HCT116 (cell line): ENCODE results near the gene ALG1. TPM values are rescaled to one million over a fixed set of nuclear protein-coding genes. Genes with fewer than 3 reads are reported as not detected.

Experiments
- ATAC-seq: fragments of 200-7000 bp; cut with Tn5 transposase; 2 replicates; pipeline ENCODE4 v1.9.1; 2020; ENCODE audit warnings: mild to moderate bottlenecking, moderate library complexity
- BruUV-seq: library from RNA; stranded (reverse); fragments of 400-500 nt; replicated peaks from 2 replicates; lab custom pipeline; 2021; lab: Mats Ljungman, UMichigan
- CTCF ChIA-PET: fragments of 300-600 bp; sonication (Branson Sonifier 250); formaldehyde crosslinking; loops from one replicate; lab custom pipeline; 2021; ENCODE audit warnings: antibody characterized with exemption; lab: Charles Lee
- POLR2A ChIA-PET: fragments of 300-600, 350-600 bp; sonication (Branson Sonifier 250); formaldehyde crosslinking; loops from one replicate; lab custom pipeline; 2021; ENCODE audit warnings: antibody characterized with exemption; lab: Charles Lee
- RAD21 ChIA-PET, 2 experiments: fragments of 300-600 bp; sonication (Branson Sonifier 250); formaldehyde crosslinking; loops; one replicate each; lab custom pipeline; 2023; ENCODE audit warnings: low total read pairs in 2 of 2; ENCODE audit not compliant: uncharacterized antibody in 2 of 2, unreplicated experiment in 2 of 2, low non-redundant PET in 1 of 2; lab: Charles Lee
- DNase-seq: peaks from one replicate; pipeline ENCODE4 v3.0.0-alpha.2; 2010; ENCODE audit warnings: low read depth, low spot score
- H2AFZ ChIP-seq: fragments of 200-600 bp; shearing (Covaris generic), sonication (generic); 2 replicates; pipeline ENCODE4 v1.6.1; 2017; ENCODE audit warnings: low read depth, mixed run types, mixed read lengths, antibody characterized with exemption, low read length; ENCODE audit not compliant: poor library complexity, severe bottlenecking
- H3K27ac ChIP-seq: 2 replicates; pipeline ENCODE4 v1.5.1; 2012; ENCODE audit warnings: low read depth, low read length
- H3K27me3 ChIP-seq: fragments of 200-600 bp; sonication (generic); 2 replicates; pipeline ENCODE4 v1.6.1; 2016; ENCODE audit warnings: mixed run types, low read length, mixed read lengths; ENCODE audit not compliant: insufficient read depth
- H3K36me3 ChIP-seq, 2 experiments: fragments of 200-500 bp in 1 of 2; fragments of 200-600 bp in 1 of 2; sonication (Bioruptor generic) in 1 of 2; sonication (generic) in 1 of 2; 2 replicates each; pipeline versions ENCODE4 v1.5.1 to v1.6.1; 2014 to 2016; ENCODE audit warnings: low read length in 2 of 2, inconsistent platforms in 1 of 2, mixed read lengths in 1 of 2, mixed run types in 1 of 2; ENCODE audit not compliant: insufficient read depth in 2 of 2, control insufficient read depth in 1 of 2
- H3K4me1 ChIP-seq, 2 experiments: fragments of 200-600 bp in 1 of 2; sonication (generic) in 1 of 2; 2 replicates each; pipeline versions ENCODE4 v1.5.1 to v1.6.1; 2012 to 2017; ENCODE audit warnings: low read length in 2 of 2, inconsistent platforms in 1 of 2, mild to moderate bottlenecking in 1 of 2, mixed read lengths in 1 of 2, mixed run types in 1 of 2, moderate library complexity in 1 of 2; ENCODE audit not compliant: insufficient read depth in 2 of 2, control insufficient read depth in 1 of 2
- H3K4me2 ChIP-seq: fragments of 200-600 bp; sonication (generic); 2 replicates; pipeline ENCODE4 v1.6.1; 2017; ENCODE audit warnings: mixed run types, low read length, mixed read lengths
- H3K4me3 ChIP-seq, 2 experiments: fragments of 200-600 bp in 1 of 2; sonication (generic) in 1 of 2; replicated peaks in 1 of 2; 2 replicates each; pipeline ENCODE4 v1.5.1; 2011 to 2016; ENCODE audit warnings: low read length in 2 of 2, control low read depth in 1 of 2, low read depth in 1 of 2, mild to moderate bottlenecking in 1 of 2, mixed read lengths in 1 of 2, mixed run types in 1 of 2
- H3K79me2 ChIP-seq: fragments of 200-600 bp; sonication (generic); 2 replicates; pipeline ENCODE4 v1.6.1; 2017; ENCODE audit warnings: mild to moderate bottlenecking, mixed run types, low read length, moderate library complexity, mixed read lengths; ENCODE audit not compliant: insufficient read depth
- H3K9ac ChIP-seq: fragments of 200-600 bp; sonication (generic); 2 replicates; pipeline ENCODE4 v1.6.1; 2016; ENCODE audit warnings: low read length, mixed read lengths
- H3K9me2 ChIP-seq: fragments of 200-600 bp; sonication (generic), shearing (Covaris generic); 2 replicates; pipeline ENCODE4 v1.6.1; 2017; ENCODE audit warnings: mixed run types, mild to moderate bottlenecking, moderate library complexity; ENCODE audit not compliant: insufficient read depth
- H3K9me3 ChIP-seq, 2 experiments: fragments of 200-500 bp in 1 of 2; fragments of 200-600 bp in 1 of 2; sonication (Bioruptor generic) in 1 of 2; sonication (generic) in 1 of 2; 2 replicates each; pipeline ENCODE4 v1.6.1; 2014 to 2017; ENCODE audit warnings: low read length in 2 of 2, mixed read lengths in 2 of 2, inconsistent platforms in 1 of 2, low read depth in 1 of 2, mild to moderate bottlenecking in 1 of 2, mixed run types in 1 of 2, moderate library complexity in 1 of 2; ENCODE audit not compliant: control insufficient read depth in 1 of 2, insufficient read depth in 1 of 2
- H4K20me1 ChIP-seq: fragments of 200-600 bp; sonication (generic), shearing (Covaris generic); 2 replicates; pipeline ENCODE4 v1.6.1; 2017; ENCODE audit warnings: mixed run types, mild to moderate bottlenecking, moderate library complexity; ENCODE audit not compliant: insufficient read depth
- ATF3 ChIP-seq: IDR thresholded peaks from 2 replicates; pipeline ENCODE4 v1.6.1; 2012
- CEBPB ChIP-seq: IDR thresholded peaks from 2 replicates; pipeline ENCODE4 v1.6.1; 2012; ENCODE audit warnings: low read depth
- CTCF ChIP-seq, 3 experiments: fragments of 200-600 bp in 1 of 3; sonication (generic) in 1 of 3; IDR thresholded peaks in 2 of 3; conservative IDR thresholded peaks in 1 of 3; 2 replicates each; pipeline ENCODE4 v1.5.1; 2012 to 2017; ENCODE audit warnings: low read depth in 2 of 3, low read length in 2 of 3, antibody characterized with exemption in 1 of 3, borderline replicate concordance in 1 of 3, control low read depth in 1 of 3, mild to moderate bottlenecking in 1 of 3, mixed read lengths in 1 of 3, mixed run types in 1 of 3, moderate library complexity in 1 of 3; ENCODE audit not compliant: insufficient read depth in 1 of 3
- EGR1 ChIP-seq: IDR thresholded peaks from 2 replicates; pipeline ENCODE4 v1.6.1; 2012; ENCODE audit warnings: low read depth
- EZH2 ChIP-seq: fragments of 200-600 bp; sonication (generic); IDR thresholded peaks from 2 replicates; pipeline ENCODE4 v1.6.1; 2017; ENCODE audit warnings: antibody characterized with exemption, mixed run types
- FOSL1 ChIP-seq: IDR thresholded peaks from 2 replicates; pipeline ENCODE4 v1.6.1; 2012; ENCODE audit warnings: low read depth
- JUND ChIP-seq: IDR thresholded peaks from 2 replicates; pipeline ENCODE4 v1.6.1; 2012
- MAX ChIP-seq: IDR thresholded peaks from 2 replicates; pipeline ENCODE4 v1.6.1; 2012
- POLR2AphosphoS5 ChIP-seq: IDR thresholded peaks from 2 replicates; pipeline ENCODE4 v1.6.1; 2011; ENCODE audit warnings: mild to moderate bottlenecking, low read depth, low read length, moderate library complexity
- RAD21 ChIP-seq: IDR thresholded peaks from 2 replicates; pipeline ENCODE4 v1.6.1; 2012; ENCODE audit warnings: low read depth, mild to moderate bottlenecking
- SIN3A ChIP-seq: IDR thresholded peaks from 2 replicates; pipeline ENCODE4 v1.6.1; 2012; ENCODE audit warnings: low read depth
- SRF ChIP-seq: IDR thresholded peaks from 2 replicates; pipeline ENCODE4 v1.6.1; 2012; ENCODE audit warnings: low read depth
- TCF7L2 ChIP-seq: IDR thresholded peaks from 2 replicates; pipeline ENCODE4 v1.7.0; 2011; ENCODE audit warnings: borderline replicate concordance, inconsistent platforms; ENCODE audit not compliant: insufficient read depth, insufficient read length; ENCODE audit errors: extremely low read depth
- ZBTB33 ChIP-seq: IDR thresholded peaks from 2 replicates; pipeline ENCODE4 v1.6.1; 2011; ENCODE audit warnings: mild to moderate bottlenecking, low read length, moderate library complexity; ENCODE audit not compliant: insufficient replicate concordance; ENCODE audit errors: extremely low read depth
- ZFX ChIP-seq: fragments of 450-650 bp; IDR thresholded peaks from 2 replicates; pipeline ENCODE4 v1.6.1; 2017
- intact Hi-C: fragments of 100-400 bp; cut with micrococcal nuclease; formaldehyde crosslinking; loops from 2 replicates; pipeline ENCODE4 v1.10.0; 2022
- total RNA-seq: library from RNA; stranded (reverse); gene quantifications from one replicate; pipeline ENCODE4 v1.2.1, GENCODE V29; 2021; ENCODE audit not compliant: unreplicated experiment

ALG1 gene
- total RNA-seq, 1 experiment from 2014 or later = 27.1 TPM

GRCh38 chr16:5058476-5058875, 13.2 kb upstream of the ALG1 start:
- ChIA-PET POLR2A (no interaction called here), CTCF (interaction anchor here (0.6 to 1.0 kb wide), 2 partner anchors 9 to 204 kb away, joined by 3 to 4 read pairs; no protein-coding TSS in a partner anchor), RAD21 (no interaction called here)
- Histone ChIP-seq H2AFZ (no peak overlapping the region), H3K4me2 (no peak overlapping the region), H3K27ac (no peak overlapping the region), H3K4me3 (no peak overlapping the region), H3K9me3 (no peaks in the 10 kb centered on the region), H3K9me2 (no peaks in the 10 kb centered on the region), H4K20me1 (no peaks in the 10 kb centered on the region), H3K4me1 (peaks cover 0 to 5% of the 10 kb centered on the region in 2 experiments; a peak in 1 of 4 replicates), H3K27me3 (no peaks in the 10 kb centered on the region), H3K9ac (no peak overlapping the region), H3K36me3 (no peaks in the 10 kb centered on the region), H3K79me2 (no peaks in the 10 kb centered on the region)
- no peak for DNase-seq
- intact Hi-C loops = no loop called here
- TF ChIP-seq SIN3A (no peak), CTCF (IDR thresholded peaks at IDR 0.05 in 2 of 3, conservative IDR thresholded peaks at IDR 0.05 in 1 of 3; ENCODE audit: borderline replicate concordance in 1 of 3, insufficient read depth in 1 of 3, low read depth in 2 of 3, low read length in 2 of 3) (peak in 2 of 3 experiments; percentile 37 to 41; a peak in 3 of 6 replicates), TCF7L2 (no peak), MAX (no peak)
- no TSS peak for BruUV-seq
- peak; percentile 56 for ATAC-seq

- ATAC-seq = no peak
- Histone ChIP-seq H3K9me3 (no peaks in the 10 kb centered on the region), H3K36me3 (no peaks in the 10 kb centered on the region), H3K27me3 (peaks cover 5% of the 10 kb centered on the region; the same call in 1 of the 2 replicates), H3K27ac (no peak overlapping the region), H3K4me2 (no peak overlapping the region), H2AFZ (no peak overlapping the region), H3K9me2 (no peaks in the 10 kb centered on the region), H4K20me1 (no peaks in the 10 kb centered on the region), H3K79me2 (no peaks in the 10 kb centered on the region), H3K9ac (no peak overlapping the region), H3K4me1 (peaks cover 0 to 5% of the 10 kb centered on the region in 2 experiments; a peak in 1 of 4 replicates), H3K4me3 (no peak overlapping the region)
- POLR2A ChIA-PET = no interaction called here
- no peak for DNase-seq
- TF ChIP-seq POLR2AphosphoS5 = no peak
- no peak for TF ChIP-seq JUND
- no peak for TF ChIP-seq ATF3
- TF ChIP-seq TCF7L2 = no peak
- TF ChIP-seq RAD21 = no peak
- no peak for TF ChIP-seq ZBTB33
- no peak for TF ChIP-seq SRF
- TF ChIP-seq FOSL1 = no peak
- TF ChIP-seq EZH2 = no peak
- no peak for TF ChIP-seq CEBPB
- TF ChIP-seq EGR1 = no peak
- TF ChIP-seq ZFX = no peak
- CTCF ChIA-PET = no interaction called here
- RAD21 ChIA-PET = no interaction called here
- intact Hi-C loops = no loop called here
- BruUV-seq = no TSS peak
These were observed 12.1 kb upstream of the ALG1 start for GRCh38 chr16:5059386-5060072.
